ENCODE data around the gene ZCCHC2.

Gene ZCCHC2

DNA sequence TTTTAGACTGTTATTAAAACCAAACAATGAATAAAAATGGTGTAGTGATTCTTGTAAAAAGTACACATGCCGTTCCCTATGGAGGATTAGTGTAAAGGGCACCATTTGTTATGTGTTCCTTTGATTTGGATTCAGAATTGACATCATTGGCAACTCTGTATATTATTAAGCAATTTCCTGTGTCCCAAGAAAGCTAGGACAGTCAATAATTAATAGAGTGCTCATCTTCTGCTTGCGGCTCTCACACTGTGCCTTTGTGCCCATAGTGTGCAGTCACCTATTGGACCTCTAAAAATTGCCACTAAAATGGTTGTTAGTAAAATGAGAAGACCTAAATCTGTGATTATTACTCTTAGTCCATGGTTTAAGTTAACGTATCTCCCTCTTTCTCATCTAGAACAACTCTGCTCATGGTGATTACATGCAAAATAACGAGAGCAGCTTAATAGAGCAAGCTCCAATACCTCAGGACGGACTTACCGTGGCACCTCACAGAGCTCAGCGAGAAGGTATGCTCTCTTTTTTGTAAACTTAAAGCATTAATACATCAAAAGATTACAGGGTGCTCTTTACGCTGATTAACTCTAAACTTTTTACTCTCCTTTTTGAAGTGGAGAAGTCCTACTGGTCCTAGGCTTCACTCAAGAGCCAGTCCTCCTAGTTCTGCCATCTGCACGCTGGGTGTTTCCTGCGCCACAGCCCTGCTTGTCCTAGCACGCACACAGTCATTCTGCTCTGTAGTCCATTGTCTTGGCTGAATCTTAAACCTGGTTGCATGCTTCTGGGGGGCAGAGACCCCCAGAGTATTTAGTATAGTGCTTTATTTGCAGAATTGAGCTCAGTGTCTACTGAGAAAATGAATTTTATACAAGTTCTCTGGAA is 16.7 kb downstream of the ZCCHC2 start:
- DNase-seq: no peak

- DNase-seq: no peak
Measured at GRCh38 chr18:62543021-62543420, 20.2 kb downstream of the ZCCHC2 start.

DNA sequence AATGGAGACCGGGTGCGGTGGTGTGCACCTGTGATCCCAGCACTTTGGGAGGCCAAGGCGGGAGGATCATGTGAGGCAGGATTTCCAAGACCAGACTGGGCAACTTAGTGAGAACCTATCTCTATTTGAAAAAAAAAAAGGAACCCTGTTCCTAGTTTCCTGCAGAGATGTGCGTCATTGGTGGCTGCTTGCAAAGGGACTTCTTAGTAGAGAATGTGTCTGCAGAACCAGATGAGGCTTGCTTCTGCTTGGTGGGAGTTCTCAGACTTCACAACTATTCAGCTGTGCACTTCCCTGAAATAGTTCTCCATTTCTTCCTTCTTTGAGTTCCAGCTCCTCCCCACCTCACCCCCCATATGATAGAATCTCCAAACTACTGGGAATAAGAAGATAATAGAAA is 22.3 kb downstream of the ZCCHC2 start:
- DNase-seq: no peak

DNA sequence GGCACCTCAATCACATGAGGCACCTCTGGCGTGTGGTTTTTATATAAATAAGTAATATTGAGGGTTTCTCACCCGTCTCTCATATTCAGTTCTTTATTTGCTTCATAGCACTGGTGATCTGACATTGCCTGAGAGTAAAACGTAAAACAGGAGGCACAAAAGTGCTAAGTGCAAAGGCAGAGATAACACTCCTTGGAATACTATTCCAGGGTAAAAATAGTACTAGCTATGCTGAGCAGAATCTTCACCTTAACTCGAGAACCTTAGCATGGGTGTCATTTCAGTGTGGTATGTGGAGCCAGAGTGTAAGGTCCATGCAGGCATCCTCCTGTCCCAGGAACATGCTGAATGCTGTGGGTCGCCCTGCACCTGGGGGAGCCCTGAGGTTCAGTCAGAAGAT is 26.9 kb downstream of the ZCCHC2 start:
- no peak for DNase-seq

DNA sequence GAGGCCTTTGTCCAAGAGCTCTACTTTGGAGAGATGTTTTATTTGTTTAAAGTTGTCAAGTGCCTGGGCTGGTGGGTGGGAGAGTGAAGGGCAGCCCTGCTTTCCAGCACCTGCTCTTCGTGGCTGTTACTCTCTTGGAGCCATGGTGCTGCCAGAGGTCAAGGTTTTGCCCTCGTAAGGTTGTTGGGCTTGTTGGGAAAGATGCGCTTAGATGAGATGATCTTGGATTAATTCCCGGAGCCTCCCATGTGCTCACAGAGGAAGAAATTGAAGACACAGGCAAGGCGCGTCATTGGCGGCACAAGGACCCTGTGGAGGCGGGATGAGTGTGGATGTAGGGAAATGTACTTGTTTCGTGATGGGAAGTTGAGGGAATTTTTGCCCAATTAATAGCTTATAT is 27.9 kb downstream of the ZCCHC2 start:
- no peak for DNase-seq

DNA sequence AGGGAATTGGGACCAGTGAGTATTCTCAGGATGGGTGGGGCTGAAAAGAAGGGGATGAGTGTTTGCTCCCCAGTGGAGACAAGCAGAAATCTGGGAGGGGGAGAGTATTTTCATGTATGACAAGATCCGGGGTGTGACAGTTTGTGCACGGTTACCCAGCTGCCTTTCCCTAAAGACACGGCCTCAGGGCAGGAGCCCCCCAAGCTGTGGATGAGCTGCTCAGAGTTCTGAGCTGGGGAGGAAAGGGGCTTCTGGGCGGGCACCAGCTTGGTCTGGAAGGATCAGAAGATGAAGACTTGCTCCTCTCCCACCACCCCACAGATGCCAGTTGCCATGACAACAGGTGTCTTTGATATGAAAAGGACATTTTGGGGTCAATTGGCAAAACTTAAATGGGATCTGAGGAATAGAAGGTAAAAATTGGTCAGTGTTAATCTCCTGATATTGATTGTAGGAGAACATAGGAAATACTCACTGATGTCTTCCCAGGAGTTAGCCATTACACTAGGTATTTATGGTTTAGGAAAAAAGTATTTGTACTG is 29.2 kb downstream of the ZCCHC2 start:
- no peak for DNase-seq

DNA sequence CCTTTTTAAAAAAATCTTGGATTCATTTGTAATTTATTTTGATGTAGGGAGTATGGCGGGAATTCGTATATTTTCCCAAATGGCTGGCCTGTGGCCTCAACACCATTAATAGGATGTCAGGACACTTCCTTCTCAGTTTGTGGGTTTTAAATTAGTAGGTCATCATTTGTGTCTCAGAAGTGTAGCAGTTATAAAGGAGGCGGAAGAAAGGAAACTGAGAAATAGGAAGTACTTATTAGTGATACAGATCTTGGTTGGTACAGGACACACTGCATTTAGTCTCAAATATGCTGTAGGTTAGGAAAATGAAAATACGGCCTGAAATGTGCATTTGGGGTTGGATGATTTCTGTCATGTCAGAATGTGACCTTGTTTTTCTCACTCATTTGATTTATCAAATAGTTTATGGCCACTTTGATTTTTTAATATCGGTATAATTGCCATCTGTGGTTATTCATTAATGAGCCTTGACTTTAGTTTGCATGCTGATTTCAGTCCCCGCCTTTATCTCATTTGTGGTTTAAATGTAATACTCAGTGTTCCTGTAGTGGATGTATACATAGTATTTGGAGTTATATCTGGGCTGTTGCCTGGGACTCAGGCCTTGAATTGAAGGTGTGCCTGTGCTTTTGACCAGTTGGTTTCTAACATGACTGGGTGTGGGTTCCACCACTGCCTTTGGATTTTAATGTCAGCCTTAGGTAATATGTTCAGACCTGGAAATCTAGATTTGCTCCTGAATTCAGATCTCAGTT is 31.4 kb downstream of the ZCCHC2 start:
- no peak for DNase-seq

- no peak for DNase-seq
Measured at GRCh38 chr18:62555135-62555534, 32.3 kb downstream of the ZCCHC2 start.

- no peak for DNase-seq
Measured at GRCh38 chr18:62556397-62556796, 33.6 kb downstream of the ZCCHC2 start.

- DNase-seq: no peak
Measured at GRCh38 chr18:62558015-62558663, 35.3 kb downstream of the ZCCHC2 start.

DNA sequence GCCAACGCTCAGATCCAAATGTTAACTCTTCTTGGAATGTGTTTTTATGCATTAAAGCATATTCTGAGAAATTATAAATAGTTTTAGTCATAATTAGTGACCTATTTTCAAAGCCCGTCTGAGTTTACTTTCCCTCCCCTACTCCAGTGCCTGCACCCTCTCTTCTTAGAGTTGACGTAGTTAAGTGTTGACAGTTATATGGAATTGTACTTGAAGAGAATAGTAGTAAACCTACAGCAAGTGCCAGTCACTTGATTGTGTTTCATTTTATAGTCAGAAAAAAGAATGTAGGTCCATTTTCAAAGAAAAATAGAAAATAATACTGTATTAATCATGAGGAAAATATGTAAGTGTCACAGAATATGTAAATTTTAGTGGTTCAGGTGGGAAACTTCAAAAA is 41.2 kb downstream of the ZCCHC2 start:
- no peak for DNase-seq

DNA sequence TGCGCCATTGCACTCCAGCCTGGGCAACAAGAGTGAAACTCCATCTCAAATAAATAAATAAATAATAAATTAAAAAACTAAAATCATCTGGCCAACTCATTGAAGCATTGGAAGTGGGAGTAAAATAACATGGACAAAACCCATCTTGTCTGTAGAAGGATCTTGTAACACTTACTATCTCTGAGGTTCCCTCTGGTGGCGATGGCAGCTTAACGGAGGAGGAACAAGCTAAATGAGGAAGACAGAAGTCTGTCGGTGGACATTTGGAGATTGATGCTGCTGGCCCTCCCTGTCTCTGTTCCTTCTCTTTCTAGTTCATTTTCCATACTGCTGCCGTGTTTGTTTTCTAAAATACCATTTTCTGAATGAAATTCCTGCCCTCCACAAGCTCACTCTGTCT is 43.4 kb downstream of the ZCCHC2 start:
- no peak for DNase-seq

DNA sequence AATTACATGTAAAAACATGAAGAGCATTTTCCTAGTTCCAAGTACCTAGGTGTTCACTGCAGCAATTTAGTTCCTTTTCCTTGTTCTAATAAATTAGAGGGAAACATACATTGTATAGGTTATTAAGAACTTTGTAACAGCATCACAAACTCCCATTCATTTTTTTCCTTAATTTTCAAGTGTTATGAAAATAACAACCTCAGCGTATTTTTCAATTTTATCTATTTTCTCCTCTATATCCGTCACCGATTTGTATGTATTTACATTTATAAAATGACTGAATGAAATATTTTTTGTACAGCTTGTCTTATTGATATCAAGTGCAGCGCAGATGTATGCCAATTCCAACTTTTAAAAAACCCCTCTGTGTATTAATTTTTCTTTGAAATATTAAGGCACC is 44.0 kb downstream of the ZCCHC2 start:
- no peak for DNase-seq

GRCh38 chr18:62569081-62569655 is 46.3 kb downstream of the ZCCHC2 start:
- no peak for DNase-seq

GRCh38 chr18:62571037-62571436 is 48.2 kb downstream of the ZCCHC2 start:
- no peak for DNase-seq

- DNase-seq: no peak
Measured at GRCh38 chr18:62571648-62572047, 48.8 kb downstream of the ZCCHC2 start.

GRCh38 chr18:62572456-62572855 is 49.6 kb downstream of the ZCCHC2 start:
- no peak for DNase-seq

- DNase-seq: no peak
Measured at GRCh38 chr18:62574776-62575175, 52.0 kb downstream of the ZCCHC2 start.

DNA sequence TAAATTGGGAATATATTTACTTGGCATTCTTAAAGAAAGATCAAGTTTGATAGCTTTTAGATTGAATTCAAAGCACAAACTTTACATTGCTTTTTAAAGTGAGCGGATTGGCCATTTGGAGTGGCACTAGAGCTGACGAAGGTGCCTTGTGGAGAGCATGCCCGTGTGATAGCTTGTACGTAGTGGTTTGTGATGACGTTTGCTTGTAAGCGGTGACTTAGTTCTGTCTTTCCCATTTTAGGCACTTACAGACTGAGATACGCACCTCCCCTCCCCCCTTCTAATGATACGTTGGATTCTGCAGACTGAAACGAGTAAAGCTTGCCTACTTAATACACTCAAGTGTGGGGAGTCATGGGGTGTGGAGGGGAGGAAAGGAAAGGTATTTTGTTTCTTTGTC is 53.4 kb downstream of the ZCCHC2 start:
- no peak for DNase-seq

GRCh38 chr18:62576845-62577512 is 54.2 kb downstream of the ZCCHC2 start:
- no peak for DNase-seq

- DNase-seq: no peak
Measured at GRCh38 chr18:62577765-62578164, 54.9 kb downstream of the ZCCHC2 start.

- DNase-seq: no peak
Measured at GRCh38 chr18:62578980-62579511, 56.2 kb downstream of the ZCCHC2 start.

Measured in stimulated activated CD4-positive, alpha-beta T cell treated with anti-CD3 and anti-CD28 coated beads, Interleukin-2, amount 100 ng/mL, for 24 hours (primary cell).